ENCODE results near the gene SHANK1.
A peak's percentile ranks its signal among the peaks of the same experiment; 100 is the strongest.

SHANK1 gene

DNA sequence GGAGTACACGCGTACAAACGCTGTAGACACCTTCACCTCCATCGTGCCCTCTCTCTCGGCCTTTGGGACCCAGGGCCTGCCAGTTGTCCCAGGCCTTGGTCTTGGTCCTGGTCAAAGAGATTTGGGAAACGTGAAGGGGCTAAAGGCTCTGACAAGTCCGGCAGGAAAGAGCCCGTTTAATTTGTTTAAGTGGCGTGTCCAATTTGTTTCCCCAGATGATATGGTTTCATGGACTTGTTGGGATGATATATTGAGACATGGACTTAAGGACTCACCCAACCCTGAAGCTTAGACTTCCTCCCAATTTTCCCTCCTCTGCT, 6.3 kb upstream of the SHANK1 start:
- TF ChIP-seq, protein P1, sequence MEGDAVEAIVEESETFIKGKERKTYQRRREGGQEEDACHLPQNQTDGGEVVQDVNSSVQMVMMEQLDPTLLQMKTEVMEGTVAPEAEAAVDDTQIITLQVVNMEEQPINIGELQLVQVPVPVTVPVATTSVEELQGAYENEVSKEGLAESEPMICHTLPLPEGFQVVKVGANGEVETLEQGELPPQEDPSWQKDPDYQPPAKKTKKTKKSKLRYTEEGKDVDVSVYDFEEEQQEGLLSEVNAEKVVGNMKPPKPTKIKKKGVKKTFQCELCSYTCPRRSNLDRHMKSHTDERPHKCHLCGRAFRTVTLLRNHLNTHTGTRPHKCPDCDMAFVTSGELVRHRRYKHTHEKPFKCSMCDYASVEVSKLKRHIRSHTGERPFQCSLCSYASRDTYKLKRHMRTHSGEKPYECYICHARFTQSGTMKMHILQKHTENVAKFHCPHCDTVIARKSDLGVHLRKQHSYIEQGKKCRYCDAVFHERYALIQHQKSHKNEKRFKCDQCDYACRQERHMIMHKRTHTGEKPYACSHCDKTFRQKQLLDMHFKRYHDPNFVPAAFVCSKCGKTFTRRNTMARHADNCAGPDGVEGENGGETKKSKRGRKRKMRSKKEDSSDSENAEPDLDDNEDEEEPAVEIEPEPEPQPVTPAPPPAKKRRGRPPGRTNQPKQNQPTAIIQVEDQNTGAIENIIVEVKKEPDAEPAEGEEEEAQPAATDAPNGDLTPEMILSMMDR (conservative IDR thresholded peaks at IDR 0.05; ENCODE audit: low read depth, low read length), result no peak
- no peak overlapping the region for H3K4me3 ChIP-seq (ENCODE audit: low read length)
- no peak for DNase-seq (ENCODE audit: low read depth)

DNA sequence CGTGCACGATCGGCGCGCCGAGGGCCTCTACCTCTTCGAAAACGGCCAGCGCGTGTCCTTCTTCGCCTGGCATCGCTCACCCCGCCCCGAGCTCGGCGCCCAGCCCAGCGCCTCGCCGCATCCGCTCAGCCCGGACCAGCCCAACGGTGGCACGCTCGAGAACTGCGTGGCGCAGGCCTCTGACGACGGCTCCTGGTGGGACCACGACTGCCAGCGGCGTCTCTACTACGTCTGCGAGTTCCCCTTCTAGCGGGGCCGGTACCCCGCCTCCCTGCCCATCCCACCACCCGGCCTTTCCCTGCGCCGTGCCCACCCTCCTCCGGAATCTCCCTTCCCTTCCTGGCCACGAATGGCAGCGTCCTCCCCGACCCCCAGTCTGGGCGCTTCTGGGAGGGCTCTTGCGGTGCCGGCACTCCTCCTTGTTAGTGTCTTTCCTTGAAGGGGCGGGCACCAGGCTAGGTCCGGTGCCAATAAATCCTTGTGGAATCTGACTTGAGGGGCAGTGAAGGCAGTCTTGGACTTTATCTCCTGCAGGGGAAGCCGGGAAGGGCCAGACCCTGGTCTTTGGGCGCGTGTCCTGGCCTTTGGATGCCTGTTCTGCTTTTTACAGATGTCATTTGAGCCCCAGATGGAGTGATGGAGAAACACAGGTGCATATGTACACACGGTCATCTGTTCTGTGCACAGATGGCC, 5.8 kb upstream of the SHANK1 start:
- TF ChIP-seq, protein P1 (conservative IDR thresholded peaks at IDR 0.05; ENCODE audit: low read depth, low read length), result no peak
- H3K4me3 ChIP-seq (ENCODE audit: low read length), result peak overlapping the region; percentile 37
- DNase-seq (ENCODE audit: low read depth), result no peak

DNA sequence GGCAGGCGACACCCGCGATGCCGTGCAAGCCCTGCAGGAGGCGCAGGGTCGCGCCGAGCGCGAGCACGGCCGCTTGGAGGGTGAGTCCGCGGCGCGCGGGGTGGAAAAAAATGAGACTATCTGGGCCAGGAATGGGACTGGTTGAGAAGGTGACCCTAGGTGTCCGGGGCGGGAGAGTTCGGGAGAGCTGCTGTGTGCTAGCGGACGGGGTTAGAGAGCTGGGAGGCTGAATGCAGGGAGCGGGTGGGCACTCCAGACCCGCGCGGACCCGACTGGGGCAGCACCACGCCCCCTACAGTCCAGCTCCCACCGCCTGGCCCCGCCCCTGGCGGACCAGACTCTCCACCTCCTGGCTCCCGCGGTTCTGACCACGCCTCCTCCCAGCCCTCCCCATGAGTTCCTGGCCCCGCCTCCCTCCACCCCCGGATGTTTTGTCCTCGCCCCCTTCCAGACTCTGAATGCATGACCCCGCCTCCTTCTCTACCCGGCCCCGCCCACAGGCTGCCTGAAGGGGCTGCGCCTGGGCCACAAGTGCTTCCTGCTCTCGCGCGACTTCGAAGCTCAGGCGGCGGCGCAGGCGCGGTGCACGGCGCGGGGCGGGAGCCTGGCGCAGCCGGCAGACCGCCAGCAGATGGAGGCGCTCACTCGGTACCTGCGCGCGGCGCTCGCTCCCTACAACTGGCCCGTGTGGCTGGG, 5.1 kb upstream of the SHANK1 start:
- TF ChIP-seq, protein P1 (conservative IDR thresholded peaks at IDR 0.05; ENCODE audit: low read depth, low read length), result peak; percentile 57
- peak overlapping the region; percentile 46 for H3K4me3 ChIP-seq (ENCODE audit: low read length)
- DNase-seq (ENCODE audit: low read depth), result peak; percentile 81

DNA sequence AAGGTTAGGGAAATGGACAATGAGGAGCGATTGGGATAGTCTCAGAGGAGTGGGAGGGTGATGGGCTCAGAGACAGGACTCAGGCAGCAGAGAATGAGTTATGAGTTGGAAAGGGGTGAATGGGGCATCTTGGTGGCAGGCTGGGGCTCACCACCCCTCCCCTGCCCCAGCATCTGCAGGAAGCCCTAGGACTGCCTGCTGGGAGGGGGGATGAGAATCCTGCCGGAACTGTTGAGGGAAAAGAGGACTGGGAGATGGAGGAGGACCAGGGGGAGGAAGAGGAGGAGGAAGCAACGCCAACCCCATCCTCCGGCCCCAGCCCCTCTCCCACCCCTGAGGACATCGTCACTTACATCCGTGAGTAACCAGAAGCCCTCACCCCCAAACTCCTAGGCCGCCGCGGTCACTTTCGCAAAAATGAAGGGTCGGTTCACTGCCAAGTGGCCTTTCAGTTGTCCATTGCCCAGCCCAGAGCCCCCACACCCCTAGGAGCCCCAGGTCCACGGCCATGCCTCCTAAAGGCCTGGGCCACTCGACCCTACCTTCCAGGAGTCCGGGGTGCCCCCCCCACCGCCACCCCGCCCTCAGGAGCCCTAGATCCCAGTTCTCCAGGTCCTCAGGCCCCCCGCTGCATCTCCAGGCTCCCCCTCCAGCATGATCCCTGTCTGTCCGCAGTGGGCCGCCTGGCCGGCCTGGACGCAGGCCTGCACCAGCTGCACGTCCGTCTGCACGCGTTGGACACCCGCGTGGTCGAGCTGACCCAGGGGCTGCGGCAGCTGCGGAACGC, 4.3 kb upstream of the SHANK1 start:
- TF ChIP-seq, protein P1 (conservative IDR thresholded peaks at IDR 0.05; ENCODE audit: low read depth, low read length), result no peak
- DNase-seq (ENCODE audit: low read depth), result no peak
- H3K4me3 ChIP-seq (ENCODE audit: low read length), result no peak overlapping the region

DNA sequence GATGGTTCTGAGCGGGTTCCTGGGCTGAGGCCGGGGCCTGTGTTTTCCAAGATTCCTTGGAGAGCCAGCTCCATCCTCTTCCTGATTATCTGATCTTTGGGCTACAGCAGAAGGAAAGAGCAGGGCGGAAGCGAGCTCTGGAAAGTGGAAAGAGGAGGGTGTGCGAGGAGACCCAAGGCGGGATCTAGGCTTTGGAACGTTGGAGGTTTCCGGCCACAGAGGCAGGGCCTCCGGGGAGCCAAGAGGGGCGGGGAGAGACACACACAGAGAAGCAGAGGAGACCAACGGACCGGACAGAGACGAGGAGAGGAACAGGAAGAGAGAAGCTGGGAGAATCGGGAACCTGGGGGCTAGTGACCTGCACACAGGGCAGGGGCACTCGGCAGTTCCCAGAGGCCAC, 3.5 kb upstream of the SHANK1 start, which contains the start of gene CLEC11A:
CLEC11A (plus strand) TSS at position 296 of the 400 bp plus-strand sequence. CDS start 162 bp downstream, outside the sequence.
- H3K4me3 ChIP-seq (ENCODE audit: low read length), result no peak within 1 kb of the TSS
- DNase-seq (ENCODE audit: low read depth), result no peak
- TF ChIP-seq, protein P1 (conservative IDR thresholded peaks at IDR 0.05; ENCODE audit: low read depth, low read length), result no peak

DNA sequence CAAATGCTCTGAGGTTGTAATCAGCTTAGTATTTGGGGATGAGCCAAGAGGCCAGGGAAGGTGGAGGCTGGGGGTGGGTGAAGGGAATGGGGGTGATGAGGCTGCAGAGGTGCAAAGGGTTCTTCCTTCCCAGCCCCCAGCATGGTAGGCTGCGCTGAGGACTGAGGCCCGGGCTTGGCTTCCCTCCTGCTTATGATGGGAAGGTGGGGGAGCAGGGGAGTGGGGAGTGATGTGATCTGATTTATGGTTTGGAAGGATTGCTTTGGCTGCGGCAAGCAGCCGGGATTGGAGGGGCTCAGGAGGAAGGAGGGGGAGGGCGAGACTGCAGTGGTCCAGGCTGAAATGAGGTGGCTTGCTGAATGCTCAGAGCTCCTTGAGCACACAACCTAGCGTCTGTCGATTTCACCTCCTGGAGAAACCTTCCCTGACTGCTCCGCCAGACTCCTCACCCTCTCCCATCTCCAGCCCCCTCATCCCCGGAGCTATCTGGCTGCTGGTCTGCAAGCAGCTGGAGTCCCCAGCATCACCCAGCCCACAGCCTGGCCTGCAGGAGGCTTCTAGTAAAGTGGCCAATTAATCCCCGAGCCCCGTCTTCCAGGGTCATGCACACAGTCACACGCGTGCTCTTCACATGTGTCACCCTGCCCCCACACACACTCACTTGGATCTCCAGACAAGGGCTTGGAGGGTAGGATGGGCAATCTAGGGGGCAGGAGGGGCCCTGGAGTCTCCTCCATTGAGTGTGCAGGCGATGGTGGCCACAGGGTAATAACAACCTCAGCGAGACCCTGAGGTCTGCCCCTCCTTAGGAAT, 2.8 kb upstream of the SHANK1 start:
- TF ChIP-seq, protein P1 (conservative IDR thresholded peaks at IDR 0.05; ENCODE audit: low read depth, low read length), result no peak
- H3K4me3 ChIP-seq (ENCODE audit: low read length), result no peak overlapping the region
- no peak for DNase-seq (ENCODE audit: low read depth)

All from retinal pigment epithelial cell (primary cell).